GM18858 (cell line): Measurements from ENCODE around the gene PRMT2.

Source experiments
- ATAC-seq: cut with Tn5 transposase; IDR thresholded peaks from one replicate; pipeline ENCODE4 v1.9.1; 2021; ENCODE audit not compliant: unreplicated experiment

The PRMT2 gene

DNA sequence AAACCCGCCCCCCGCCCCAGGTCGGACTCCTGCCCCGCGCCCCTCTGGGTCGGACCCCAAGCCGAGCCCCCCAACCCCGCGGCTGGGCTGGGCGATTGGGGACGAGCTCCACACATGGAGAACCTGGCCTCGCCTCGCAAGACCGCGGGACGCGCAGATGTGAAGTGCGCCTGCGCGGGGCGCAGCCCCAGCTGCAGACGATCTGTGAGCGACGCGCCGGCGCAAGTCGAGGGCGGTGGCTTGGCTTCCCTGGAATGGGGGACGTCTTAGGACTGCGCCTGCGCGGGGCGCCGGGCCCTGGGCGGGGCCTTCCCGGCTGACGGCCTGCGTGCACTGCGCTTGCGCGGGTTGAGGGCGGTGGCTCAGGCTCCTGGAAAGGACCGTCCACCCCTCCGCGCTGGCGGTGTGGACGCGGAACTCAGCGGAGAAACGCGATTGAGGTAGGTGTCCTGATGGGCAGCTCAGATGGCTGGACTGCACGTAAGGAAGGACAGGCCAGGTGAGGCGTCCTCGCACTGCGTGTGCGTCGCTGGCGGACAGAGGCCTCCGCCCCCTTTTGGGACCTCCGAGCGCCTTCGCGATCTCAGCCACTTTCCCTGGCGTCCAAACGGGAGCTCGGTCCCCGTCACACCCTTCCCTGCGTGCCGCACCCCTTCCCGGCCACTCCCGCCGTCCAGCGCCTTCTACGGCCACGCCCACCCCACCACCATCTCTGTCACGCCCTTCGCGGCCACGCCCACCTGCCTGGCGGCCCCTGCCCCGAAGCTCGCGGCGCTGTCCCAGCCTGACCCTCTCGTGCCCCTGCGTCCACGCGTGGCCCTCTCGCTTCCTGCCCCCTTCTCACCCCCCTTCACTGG, at the start of gene PRMT2:
Gene PRMT2, plus strand, starts transcription at position 351 of the 857 bp plus-strand sequence. CDS start 1,278 bp downstream, outside the sequence.
- ATAC-seq = peak; percentile 74

- ATAC-seq = no peak
Observed at GRCh38 chr21:46594276-46594675, 41.2 kb upstream of the PRMT2 start.

GRCh38 chr21:46596201-46596600, 39.3 kb upstream of the PRMT2 start:
- ATAC-seq = no peak

GRCh38 chr21:46597031-46597430, 38.4 kb upstream of the PRMT2 start:
- no peak for ATAC-seq

GRCh38 chr21:46597896-46598343, 37.6 kb upstream of the PRMT2 start:
- no peak for ATAC-seq

GRCh38 chr21:46598581-46599572, 36.6 kb upstream of the PRMT2 start:
- no peak for ATAC-seq

DNA sequence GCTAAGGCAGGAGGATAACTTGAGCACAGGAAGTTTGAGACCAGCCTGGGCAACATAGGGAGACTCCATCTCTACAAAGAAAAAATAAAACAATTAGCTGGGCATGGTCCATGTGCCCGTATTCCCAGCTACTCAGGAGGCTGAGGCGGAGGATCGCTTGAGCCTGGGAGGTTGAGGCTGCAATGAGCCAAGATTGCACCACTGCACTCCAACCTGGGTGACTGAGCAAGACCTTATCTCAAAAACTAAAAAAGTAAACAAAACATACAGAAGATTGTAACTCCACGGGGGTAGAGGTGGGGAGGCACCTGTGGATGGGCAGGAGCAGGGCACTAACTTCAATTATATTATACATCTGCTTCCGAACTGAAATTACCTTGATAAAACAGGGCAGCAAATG, 35.2 kb upstream of the PRMT2 start:
- ATAC-seq = no peak

- ATAC-seq = no peak
Observed at GRCh38 chr21:46600978-46601377, 34.5 kb upstream of the PRMT2 start.

DNA sequence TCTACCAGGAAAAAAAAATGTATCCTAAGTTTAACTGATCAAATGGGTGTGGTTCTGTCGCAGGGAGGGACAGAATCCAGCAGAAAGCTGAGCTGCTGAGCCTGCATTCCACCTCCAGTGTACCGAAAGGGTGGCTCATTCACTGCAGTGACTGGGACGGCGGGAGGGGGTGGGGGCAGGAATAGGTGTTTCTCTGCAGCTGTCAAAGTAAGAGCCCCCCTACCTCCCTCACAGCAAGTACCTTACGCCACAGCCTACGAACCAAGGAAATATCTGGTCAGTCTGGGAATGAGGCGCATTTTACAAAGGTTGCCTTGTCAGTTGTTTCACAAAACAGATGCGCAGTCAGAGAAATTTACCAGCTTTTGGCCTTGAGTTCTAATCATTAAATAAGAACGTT, 32.2 kb upstream of the PRMT2 start:
- ATAC-seq = no peak

- no peak for ATAC-seq
Observed at GRCh38 chr21:46604329-46604974, 31.0 kb upstream of the PRMT2 start.

- no peak for ATAC-seq
Observed at GRCh38 chr21:46604975-46605766, 30.3 kb upstream of the PRMT2 start, which contains the start of gene S100B. TSS of gene S100B (minus strand) at chr21:46605082. CDS start at chr21:46602415, 2,667 bp downstream.

DNA sequence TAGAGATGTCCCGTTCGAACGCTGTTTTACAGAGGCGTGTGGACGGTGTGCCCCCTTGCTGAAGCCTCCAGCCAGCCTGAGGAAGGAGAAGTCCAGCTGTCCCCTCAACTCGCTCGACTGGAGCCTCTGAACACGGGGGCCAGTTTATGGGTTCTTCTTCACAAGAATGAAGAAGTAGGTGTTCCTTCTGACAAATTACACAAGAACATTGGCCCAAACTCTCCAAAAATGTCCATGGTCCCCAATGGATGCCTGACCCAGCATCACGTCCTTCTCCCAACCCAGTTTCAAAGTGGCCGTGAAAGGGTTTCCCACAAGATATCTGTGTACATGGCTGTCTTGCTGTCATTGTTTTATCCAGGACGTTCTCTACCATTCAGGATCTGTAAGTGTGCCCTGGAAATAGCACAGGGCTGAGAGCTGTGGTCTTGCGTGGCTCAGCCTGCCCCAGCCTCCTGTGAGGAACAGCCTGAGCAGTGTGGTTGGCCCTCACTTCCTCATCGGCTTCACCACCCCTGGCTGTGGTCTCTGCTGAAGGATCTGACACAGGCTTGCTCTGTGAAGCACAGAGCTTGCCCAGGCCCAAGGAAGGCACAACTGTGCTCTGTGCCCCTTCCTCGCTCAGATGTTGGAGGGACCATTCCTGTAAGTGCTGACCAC, 29.6 kb upstream of the PRMT2 start:
- ATAC-seq = no peak

DNA sequence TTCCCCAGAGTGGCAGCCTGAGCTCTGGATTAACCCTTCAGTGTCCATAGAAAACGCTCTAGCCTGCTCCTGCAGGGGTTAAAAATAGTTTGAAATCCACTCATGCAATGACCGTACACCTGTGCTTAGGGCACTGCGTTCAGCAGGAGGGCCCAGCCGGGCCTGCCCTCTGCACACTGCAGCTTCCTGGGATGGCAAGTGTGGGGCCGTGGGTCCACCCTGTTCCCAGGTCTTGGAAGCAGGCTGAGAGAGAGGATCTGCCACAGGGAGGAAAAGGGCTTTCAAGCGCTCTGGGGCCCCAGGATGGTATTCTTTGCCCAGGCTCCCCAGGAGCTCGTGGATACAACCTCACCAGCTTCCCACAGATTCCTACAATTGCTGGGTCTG, 29.1 kb upstream of the PRMT2 start:
- no peak for ATAC-seq

DNA sequence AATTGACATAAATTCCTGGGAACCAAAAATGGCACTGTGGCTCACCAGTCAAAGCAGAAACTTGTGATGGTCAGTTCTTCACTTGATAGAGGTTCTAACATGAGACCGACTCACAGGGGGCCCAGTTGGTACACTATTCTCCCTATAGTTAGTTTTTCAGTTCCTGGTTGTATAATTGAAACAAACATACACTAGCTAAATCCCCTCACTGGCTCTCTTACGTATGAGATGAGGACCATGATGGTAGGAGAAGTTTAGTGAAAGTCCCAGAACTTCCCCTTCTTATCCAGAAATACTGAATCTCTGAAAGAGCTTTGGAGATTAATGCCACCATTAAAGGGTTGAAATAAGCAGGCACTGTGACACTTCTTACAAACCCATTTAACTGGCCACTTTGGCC, 27.8 kb upstream of the PRMT2 start:
- no peak for ATAC-seq

DNA sequence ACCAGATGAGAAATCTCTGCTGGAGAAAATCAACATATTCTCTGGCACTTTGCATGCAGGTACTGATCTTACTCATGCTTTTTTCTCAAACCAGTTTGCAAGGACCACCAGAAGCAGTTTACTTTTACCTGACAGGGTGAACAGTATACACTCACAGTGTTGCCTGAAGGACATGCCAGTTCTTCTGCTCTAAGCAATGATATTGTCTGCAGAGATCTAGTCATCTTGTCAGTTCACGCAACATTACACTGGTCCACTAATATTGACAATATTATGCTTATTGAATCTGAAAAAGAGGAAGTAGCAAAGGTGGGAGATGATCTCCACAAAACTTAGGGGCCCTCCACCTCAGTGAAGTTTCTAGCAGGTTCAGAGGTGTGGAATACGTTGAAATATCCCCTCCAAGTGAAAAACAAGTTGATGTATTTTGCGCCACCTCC, 26.8 kb upstream of the PRMT2 start:
- no peak for ATAC-seq

GRCh38 chr21:46610018-46610701, 25.3 kb upstream of the PRMT2 start:
- ATAC-seq = no peak

DNA sequence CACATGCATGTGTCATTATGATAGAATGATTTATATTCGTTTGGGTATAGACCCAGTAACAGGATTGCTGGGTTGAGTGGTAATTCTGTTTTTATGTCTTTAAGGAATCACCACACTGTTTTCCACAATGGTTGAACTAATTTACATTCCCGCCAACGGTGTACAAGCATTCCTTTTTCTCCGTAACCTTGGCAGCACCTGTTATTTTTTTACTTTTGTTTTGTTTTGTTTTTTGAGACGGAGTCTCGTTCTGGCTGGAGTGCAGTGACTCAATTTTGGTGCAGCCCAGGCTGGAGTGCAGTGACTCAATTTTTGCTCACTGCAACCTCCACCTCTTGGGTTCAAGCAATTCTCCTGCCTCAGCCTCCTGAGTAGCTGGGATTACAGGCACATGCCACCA, 22.1 kb upstream of the PRMT2 start:
- no peak for ATAC-seq

DNA sequence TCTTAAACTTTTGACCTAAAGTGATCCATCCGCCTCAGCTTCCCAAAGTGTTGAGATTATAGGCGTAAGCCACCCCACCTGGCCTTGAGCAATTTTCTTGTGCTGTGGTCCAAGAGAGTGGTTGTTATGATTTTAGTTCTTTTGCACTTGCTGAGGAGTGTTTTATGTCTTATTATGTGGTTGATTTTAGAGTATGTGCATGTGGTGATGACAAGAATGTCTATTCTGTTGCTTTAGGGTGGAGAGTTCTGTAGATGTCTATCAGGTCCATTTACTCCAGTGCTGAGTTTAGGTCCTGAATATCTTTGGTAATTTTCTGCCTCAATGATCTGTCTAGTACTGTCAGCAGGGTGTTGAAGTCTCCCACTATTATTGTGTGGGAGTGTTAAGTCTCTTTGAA, 19.4 kb upstream of the PRMT2 start:
- no peak for ATAC-seq

GRCh38 chr21:46616656-46617055, 18.8 kb upstream of the PRMT2 start:
- no peak for ATAC-seq
